Progenitor cell of endocrine pancreas (in vitro differentiated cells): Measurements from ENCODE around the gene NTN1. TPM values are rescaled to one million over a fixed set of nuclear protein-coding genes. Genes with fewer than 3 reads are reported as not detected.

Experiments used
- DNase-seq: peaks from one replicate; pipeline ENCODE4 v3.0.0; 2021; ENCODE audit warnings: low spot score; ENCODE audit not compliant: unreplicated experiment
- H3K27ac Mint-ChIP-seq: 2 replicates; pipeline ENCODE4 v1.8.0; 2021; ENCODE audit warnings: mild to moderate bottlenecking, moderate library complexity, mixed read lengths
- H3K27me3 Mint-ChIP-seq: 2 replicates; pipeline ENCODE4 v1.8.0; 2021; ENCODE audit warnings: mixed read lengths
- H3K36me3 Mint-ChIP-seq: 2 replicates; pipeline ENCODE4 v1.8.0; 2022; ENCODE audit warnings: mixed read lengths; ENCODE audit not compliant: insufficient read depth
- H3K4me1 Mint-ChIP-seq: 2 replicates; pipeline ENCODE4 v1.8.0; 2021; ENCODE audit warnings: low read depth, mixed read lengths
- H3K4me3 Mint-ChIP-seq: 2 replicates; pipeline ENCODE4 v1.8.0; 2021; ENCODE audit warnings: low read depth, mild to moderate bottlenecking, moderate library complexity, mixed read lengths
- H3K9me3 Mint-ChIP-seq: 2 replicates; pipeline ENCODE4 v1.8.0; 2021; ENCODE audit warnings: low read depth, mixed read lengths
- total RNA-seq: library from RNA; stranded (reverse); gene quantifications from 2 replicates; pipeline ENCODE4 v1.2.1, GENCODE V29; 2021
- TF ChIP-seq, protein P1 (sequence below): fragments of 200-600 bp; sonication (generic); IDR thresholded peaks from one replicate; pipeline ENCODE4 v1.5.0; 2021; ENCODE audit warnings: antibody characterized with exemption, mild to moderate bottlenecking; ENCODE audit not compliant: unreplicated experiment

Gene NTN1
- total RNA-seq, 1 donor from 2014 or later: 4.4 TPM

DNA sequence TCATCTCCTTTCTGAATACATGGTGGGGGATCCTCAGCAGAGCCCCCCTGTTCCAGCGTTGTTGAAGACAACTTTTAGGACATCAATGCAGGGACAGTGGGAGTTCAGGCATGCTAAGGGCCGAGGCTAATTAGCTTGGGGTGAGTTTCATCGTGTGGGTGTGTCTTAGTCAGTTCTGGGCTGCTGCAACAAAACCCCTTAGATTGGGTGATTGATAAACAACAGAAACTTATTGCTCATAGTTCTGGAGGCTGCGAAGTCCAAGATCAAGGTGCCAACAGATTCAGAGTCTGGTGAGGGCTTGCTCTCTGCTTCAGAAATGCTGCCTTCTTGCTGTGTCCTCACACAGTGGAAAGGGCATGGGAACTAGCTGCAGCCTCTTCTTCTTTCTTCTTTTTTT is 214.0 kb downstream of the NTN1 start:
- no peaks in the 10 kb centered on the region for H3K36me3 Mint-ChIP-seq
- TF ChIP-seq, protein P1, sequence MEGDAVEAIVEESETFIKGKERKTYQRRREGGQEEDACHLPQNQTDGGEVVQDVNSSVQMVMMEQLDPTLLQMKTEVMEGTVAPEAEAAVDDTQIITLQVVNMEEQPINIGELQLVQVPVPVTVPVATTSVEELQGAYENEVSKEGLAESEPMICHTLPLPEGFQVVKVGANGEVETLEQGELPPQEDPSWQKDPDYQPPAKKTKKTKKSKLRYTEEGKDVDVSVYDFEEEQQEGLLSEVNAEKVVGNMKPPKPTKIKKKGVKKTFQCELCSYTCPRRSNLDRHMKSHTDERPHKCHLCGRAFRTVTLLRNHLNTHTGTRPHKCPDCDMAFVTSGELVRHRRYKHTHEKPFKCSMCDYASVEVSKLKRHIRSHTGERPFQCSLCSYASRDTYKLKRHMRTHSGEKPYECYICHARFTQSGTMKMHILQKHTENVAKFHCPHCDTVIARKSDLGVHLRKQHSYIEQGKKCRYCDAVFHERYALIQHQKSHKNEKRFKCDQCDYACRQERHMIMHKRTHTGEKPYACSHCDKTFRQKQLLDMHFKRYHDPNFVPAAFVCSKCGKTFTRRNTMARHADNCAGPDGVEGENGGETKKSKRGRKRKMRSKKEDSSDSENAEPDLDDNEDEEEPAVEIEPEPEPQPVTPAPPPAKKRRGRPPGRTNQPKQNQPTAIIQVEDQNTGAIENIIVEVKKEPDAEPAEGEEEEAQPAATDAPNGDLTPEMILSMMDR: no peak
- DNase-seq: no peak
- H3K9me3 Mint-ChIP-seq: no peaks in the 10 kb centered on the region
- no peak overlapping the region for H3K4me3 Mint-ChIP-seq
- H3K27me3 Mint-ChIP-seq: peaks cover 12% of the 10 kb centered on the region
- H3K4me1 Mint-ChIP-seq: peaks cover 21% of the 10 kb centered on the region
- H3K27ac Mint-ChIP-seq: no peak overlapping the region

DNA sequence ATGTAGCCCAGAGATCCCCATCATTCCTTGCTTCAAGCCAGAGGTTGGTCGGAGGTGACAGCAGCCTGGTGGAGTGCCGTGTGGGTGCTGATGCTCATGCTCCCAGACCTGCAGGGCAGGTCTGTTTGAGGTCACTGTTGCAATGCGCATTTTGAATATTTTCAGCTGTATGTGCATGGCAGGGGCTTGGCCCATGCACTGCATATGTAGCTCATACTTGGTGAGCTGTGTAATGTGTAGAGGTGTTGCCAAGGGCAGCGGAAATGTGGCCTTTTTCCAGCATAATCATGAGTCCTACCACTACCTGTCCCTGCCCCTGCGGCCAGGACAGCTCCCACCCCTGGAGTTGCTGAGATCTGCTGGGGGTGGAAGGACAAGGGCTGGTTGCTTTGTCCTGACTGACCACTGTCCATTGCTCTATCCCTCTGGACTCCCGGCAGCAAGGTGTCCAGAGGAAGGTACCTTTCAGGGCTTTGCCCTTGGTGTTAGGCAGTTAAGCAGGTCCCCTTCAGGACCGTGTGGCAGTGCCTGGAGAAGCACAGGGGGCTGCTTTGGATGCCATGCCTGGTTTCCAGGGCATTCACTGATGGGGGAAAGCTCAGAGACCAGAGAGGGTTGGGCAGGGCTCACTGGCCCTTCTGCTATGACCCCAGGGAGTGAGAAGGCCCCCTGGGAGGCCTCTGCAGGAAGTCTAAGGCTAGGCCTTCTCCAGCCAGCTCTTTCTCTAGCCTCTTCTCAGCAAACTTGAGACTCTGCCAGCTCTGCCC is 215.2 kb downstream of the NTN1 start:
- H3K4me1 Mint-ChIP-seq: peaks cover 25% of the 10 kb centered on the region
- TF ChIP-seq, protein P1: no peak
- no peak overlapping the region for H3K27ac Mint-ChIP-seq
- H3K9me3 Mint-ChIP-seq: no peaks in the 10 kb centered on the region
- no peak for DNase-seq
- no peak overlapping the region for H3K4me3 Mint-ChIP-seq
- peaks cover 12% of the 10 kb centered on the region for H3K27me3 Mint-ChIP-seq
- no peaks in the 10 kb centered on the region for H3K36me3 Mint-ChIP-seq

DNA sequence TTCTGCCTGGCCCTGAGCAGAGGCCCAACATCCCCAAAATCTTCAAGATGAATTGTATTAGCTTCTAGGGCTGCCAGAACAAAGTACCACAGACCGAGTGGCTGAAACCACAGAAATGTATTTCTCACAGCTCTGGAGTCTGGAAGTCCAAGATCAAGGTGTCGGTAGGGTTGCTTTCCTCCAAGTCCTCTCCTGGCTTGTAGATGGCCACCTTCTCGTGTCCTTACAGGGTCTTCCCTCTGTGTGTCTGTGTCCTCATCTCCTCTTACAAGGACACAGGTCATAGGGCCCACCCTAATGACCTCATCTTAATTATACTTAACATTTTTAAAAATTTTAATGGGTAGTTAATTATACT is 215.7 kb downstream of the NTN1 start:
- peaks cover 12% of the 10 kb centered on the region for H3K27me3 Mint-ChIP-seq
- H3K27ac Mint-ChIP-seq: no peak overlapping the region
- H3K4me3 Mint-ChIP-seq: no peak overlapping the region
- no peaks in the 10 kb centered on the region for H3K9me3 Mint-ChIP-seq
- TF ChIP-seq, protein P1: no peak
- H3K36me3 Mint-ChIP-seq: no peaks in the 10 kb centered on the region
- DNase-seq: no peak
- peaks cover 26% of the 10 kb centered on the region for H3K4me1 Mint-ChIP-seq

DNA sequence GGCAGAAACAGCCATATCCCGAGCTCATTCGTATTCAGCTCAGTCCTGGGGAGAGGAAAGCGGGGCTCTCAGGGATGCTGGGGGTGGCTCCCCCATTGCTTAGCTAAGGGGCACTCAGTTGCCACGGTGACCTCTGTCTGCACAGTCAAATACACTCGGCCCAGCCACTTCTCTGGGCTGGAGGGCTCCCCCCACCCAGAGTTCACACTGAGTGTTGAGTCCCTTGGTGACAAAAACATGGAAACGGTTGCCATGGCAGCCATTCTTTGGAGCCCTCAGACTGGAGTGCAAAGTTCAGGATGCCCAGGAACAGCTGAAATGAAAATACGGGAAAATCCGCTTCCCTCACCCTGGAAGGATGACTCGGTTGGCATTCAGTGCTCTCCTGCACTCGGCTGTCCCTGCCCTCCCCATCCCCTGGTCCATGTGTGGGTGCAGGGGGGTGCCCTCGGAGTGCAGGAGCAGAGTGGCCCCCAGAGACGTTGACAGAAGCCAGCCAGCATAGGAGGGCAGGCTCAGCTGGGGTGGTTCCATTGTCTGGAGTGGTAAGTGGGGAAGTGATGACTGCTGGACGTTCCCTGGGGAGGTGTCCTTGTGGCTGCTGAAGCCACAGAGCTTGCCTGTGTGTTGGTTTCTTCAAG is 216.5 kb downstream of the NTN1 start:
- TF ChIP-seq, protein P1: no peak
- no peak for DNase-seq
- H3K4me3 Mint-ChIP-seq: peak overlapping the region; percentile 14
- no peaks in the 10 kb centered on the region for H3K9me3 Mint-ChIP-seq
- H3K4me1 Mint-ChIP-seq: peaks cover 26% of the 10 kb centered on the region
- peaks cover 16% of the 10 kb centered on the region for H3K27me3 Mint-ChIP-seq
- no peak overlapping the region for H3K27ac Mint-ChIP-seq
- H3K36me3 Mint-ChIP-seq: no peaks in the 10 kb centered on the region

DNA sequence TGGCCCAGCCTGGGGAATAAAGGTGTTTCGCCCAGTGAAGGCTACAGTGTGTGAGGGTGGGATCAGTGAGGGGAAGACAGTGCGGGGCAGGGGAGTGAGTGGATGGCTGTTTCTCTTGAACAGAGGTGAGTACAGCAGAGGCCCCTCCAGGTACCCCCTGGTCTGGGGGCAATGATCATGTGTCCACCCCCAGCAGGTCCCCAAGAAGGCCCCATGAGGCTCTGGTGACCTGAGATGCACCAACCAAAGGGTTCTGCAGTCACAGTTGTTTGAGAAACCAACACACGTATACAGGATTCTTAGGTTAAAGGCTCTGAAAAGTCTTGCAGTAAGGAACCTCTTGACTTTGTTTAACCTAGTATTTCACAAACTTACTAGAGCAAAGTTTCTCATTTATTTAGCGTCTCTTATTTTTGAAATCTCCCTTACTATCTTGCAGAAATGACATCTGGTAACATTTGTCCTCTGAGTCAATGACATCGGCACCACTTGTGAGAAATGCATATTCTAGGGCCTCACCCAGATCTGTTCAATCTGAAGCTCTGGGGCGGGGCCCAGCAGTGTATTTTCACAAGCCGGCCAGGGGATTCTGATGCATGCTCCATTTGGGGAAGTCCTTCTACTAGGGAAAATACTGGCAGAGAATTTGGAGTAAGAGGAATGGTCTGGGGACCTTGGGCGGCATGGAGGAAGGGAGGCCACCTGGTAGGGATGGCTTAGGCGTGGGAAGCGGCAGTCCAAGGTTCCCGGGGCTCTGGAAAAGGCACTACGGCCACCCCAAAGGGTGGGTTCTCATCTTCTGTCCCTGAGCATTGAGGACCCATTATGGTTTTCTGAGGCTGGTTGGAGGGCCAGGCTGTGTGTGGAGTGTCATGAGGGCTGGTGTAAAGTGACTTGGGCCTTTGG is 217.3 kb downstream of the NTN1 start:
- Mint-ChIP-seq H3K4me1 (peaks cover 26% of the 10 kb centered on the region), H3K27ac (peak overlapping the region; percentile 59), H3K36me3 (no peaks in the 10 kb centered on the region), H3K27me3 (peaks cover 16% of the 10 kb centered on the region), H3K9me3 (no peaks in the 10 kb centered on the region), H3K4me3 (peak overlapping the region; percentile 60)
- TF ChIP-seq, protein P1: no peak
- DNase-seq: no peak
